HCT116 (cell line): ENCODE results near the gene SHROOM1. TPM values are rescaled to one million over a fixed set of nuclear protein-coding genes. Genes with fewer than 3 reads are reported as not detected.

Experiments used
- ATAC-seq: fragments of 200-7000 bp; cut with Tn5 transposase; 2 replicates; pipeline ENCODE4 v1.9.1; 2020; ENCODE audit warnings: mild to moderate bottlenecking, moderate library complexity
- BruUV-seq: library from RNA; stranded (reverse); fragments of 400-500 nt; replicated peaks from 2 replicates; lab custom pipeline; 2021; lab: Mats Ljungman, UMichigan
- CTCF ChIA-PET: fragments of 300-600 bp; sonication (Branson Sonifier 250); formaldehyde crosslinking; loops from one replicate; lab custom pipeline; 2021; ENCODE audit warnings: antibody characterized with exemption; lab: Charles Lee
- POLR2A ChIA-PET: fragments of 300-600, 350-600 bp; sonication (Branson Sonifier 250); formaldehyde crosslinking; loops from one replicate; lab custom pipeline; 2021; ENCODE audit warnings: antibody characterized with exemption; lab: Charles Lee
- RAD21 ChIA-PET, 2 experiments: fragments of 300-600 bp; sonication (Branson Sonifier 250); formaldehyde crosslinking; loops; one replicate each; lab custom pipeline; 2023; ENCODE audit warnings: low total read pairs in 2 of 2; ENCODE audit not compliant: uncharacterized antibody in 2 of 2, unreplicated experiment in 2 of 2, low non-redundant PET in 1 of 2; lab: Charles Lee
- DNase-seq: peaks from one replicate; pipeline ENCODE4 v3.0.0-alpha.2; 2010; ENCODE audit warnings: low read depth, low spot score
- H2AFZ ChIP-seq: fragments of 200-600 bp; shearing (Covaris generic), sonication (generic); 2 replicates; pipeline ENCODE4 v1.6.1; 2017; ENCODE audit warnings: low read depth, mixed run types, mixed read lengths, antibody characterized with exemption, low read length; ENCODE audit not compliant: poor library complexity, severe bottlenecking
- H3K27ac ChIP-seq: 2 replicates; pipeline ENCODE4 v1.5.1; 2012; ENCODE audit warnings: low read depth, low read length
- H3K27me3 ChIP-seq: fragments of 200-600 bp; sonication (generic); 2 replicates; pipeline ENCODE4 v1.6.1; 2016; ENCODE audit warnings: mixed run types, low read length, mixed read lengths; ENCODE audit not compliant: insufficient read depth
- H3K36me3 ChIP-seq, 2 experiments: fragments of 200-500 bp in 1 of 2; fragments of 200-600 bp in 1 of 2; sonication (Bioruptor generic) in 1 of 2; sonication (generic) in 1 of 2; 2 replicates each; pipeline versions ENCODE4 v1.5.1 to v1.6.1; 2014 to 2016; ENCODE audit warnings: low read length in 2 of 2, inconsistent platforms in 1 of 2, mixed read lengths in 1 of 2, mixed run types in 1 of 2; ENCODE audit not compliant: insufficient read depth in 2 of 2, control insufficient read depth in 1 of 2
- H3K4me1 ChIP-seq, 2 experiments: fragments of 200-600 bp in 1 of 2; sonication (generic) in 1 of 2; 2 replicates each; pipeline versions ENCODE4 v1.5.1 to v1.6.1; 2012 to 2017; ENCODE audit warnings: low read length in 2 of 2, inconsistent platforms in 1 of 2, mild to moderate bottlenecking in 1 of 2, mixed read lengths in 1 of 2, mixed run types in 1 of 2, moderate library complexity in 1 of 2; ENCODE audit not compliant: insufficient read depth in 2 of 2, control insufficient read depth in 1 of 2
- H3K4me2 ChIP-seq: fragments of 200-600 bp; sonication (generic); 2 replicates; pipeline ENCODE4 v1.6.1; 2017; ENCODE audit warnings: mixed run types, low read length, mixed read lengths
- H3K4me3 ChIP-seq, 2 experiments: fragments of 200-600 bp in 1 of 2; sonication (generic) in 1 of 2; replicated peaks in 1 of 2; 2 replicates each; pipeline ENCODE4 v1.5.1; 2011 to 2016; ENCODE audit warnings: low read length in 2 of 2, control low read depth in 1 of 2, low read depth in 1 of 2, mild to moderate bottlenecking in 1 of 2, mixed read lengths in 1 of 2, mixed run types in 1 of 2
- H3K79me2 ChIP-seq: fragments of 200-600 bp; sonication (generic); 2 replicates; pipeline ENCODE4 v1.6.1; 2017; ENCODE audit warnings: mild to moderate bottlenecking, mixed run types, low read length, moderate library complexity, mixed read lengths; ENCODE audit not compliant: insufficient read depth
- H3K9ac ChIP-seq: fragments of 200-600 bp; sonication (generic); 2 replicates; pipeline ENCODE4 v1.6.1; 2016; ENCODE audit warnings: low read length, mixed read lengths
- H3K9me2 ChIP-seq: fragments of 200-600 bp; sonication (generic), shearing (Covaris generic); 2 replicates; pipeline ENCODE4 v1.6.1; 2017; ENCODE audit warnings: mixed run types, mild to moderate bottlenecking, moderate library complexity; ENCODE audit not compliant: insufficient read depth
- H3K9me3 ChIP-seq, 2 experiments: fragments of 200-500 bp in 1 of 2; fragments of 200-600 bp in 1 of 2; sonication (Bioruptor generic) in 1 of 2; sonication (generic) in 1 of 2; 2 replicates each; pipeline ENCODE4 v1.6.1; 2014 to 2017; ENCODE audit warnings: low read length in 2 of 2, mixed read lengths in 2 of 2, inconsistent platforms in 1 of 2, low read depth in 1 of 2, mild to moderate bottlenecking in 1 of 2, mixed run types in 1 of 2, moderate library complexity in 1 of 2; ENCODE audit not compliant: control insufficient read depth in 1 of 2, insufficient read depth in 1 of 2
- H4K20me1 ChIP-seq: fragments of 200-600 bp; sonication (generic), shearing (Covaris generic); 2 replicates; pipeline ENCODE4 v1.6.1; 2017; ENCODE audit warnings: mixed run types, mild to moderate bottlenecking, moderate library complexity; ENCODE audit not compliant: insufficient read depth
- ELF1 ChIP-seq: IDR thresholded peaks from 2 replicates; pipeline ENCODE4 v1.6.1; 2012; ENCODE audit warnings: low read depth, borderline replicate concordance
- SRF ChIP-seq: IDR thresholded peaks from 2 replicates; pipeline ENCODE4 v1.6.1; 2012; ENCODE audit warnings: low read depth
- YY1 ChIP-seq: IDR thresholded peaks from 2 replicates; pipeline ENCODE4 v1.6.1; 2011; ENCODE audit warnings: low read length, low read depth, moderate library complexity, mild to moderate bottlenecking; ENCODE audit not compliant: insufficient replicate concordance; ENCODE audit errors: extremely low read depth
- ZFX ChIP-seq: fragments of 450-650 bp; IDR thresholded peaks from 2 replicates; pipeline ENCODE4 v1.6.1; 2017
- intact Hi-C: fragments of 100-400 bp; cut with micrococcal nuclease; formaldehyde crosslinking; loops from 2 replicates; pipeline ENCODE4 v1.10.0; 2022
- total RNA-seq: library from RNA; stranded (reverse); gene quantifications from one replicate; pipeline ENCODE4 v1.2.1, GENCODE V29; 2021; ENCODE audit not compliant: unreplicated experiment
- TF ChIP-seq, protein P1 (sequence below): IDR thresholded peaks from 2 replicates; pipeline ENCODE4 v1.6.1; 2012
- TF ChIP-seq, protein P2 (sequence below): IDR thresholded peaks from 2 replicates; pipeline ENCODE4 v1.6.1; 2011; ENCODE audit warnings: mild to moderate bottlenecking, low read length, moderate library complexity; ENCODE audit not compliant: insufficient replicate concordance; ENCODE audit errors: extremely low read depth

Gene SHROOM1
- total RNA-seq, 1 experiment from 2014 or later: 9.5 TPM

DNA sequence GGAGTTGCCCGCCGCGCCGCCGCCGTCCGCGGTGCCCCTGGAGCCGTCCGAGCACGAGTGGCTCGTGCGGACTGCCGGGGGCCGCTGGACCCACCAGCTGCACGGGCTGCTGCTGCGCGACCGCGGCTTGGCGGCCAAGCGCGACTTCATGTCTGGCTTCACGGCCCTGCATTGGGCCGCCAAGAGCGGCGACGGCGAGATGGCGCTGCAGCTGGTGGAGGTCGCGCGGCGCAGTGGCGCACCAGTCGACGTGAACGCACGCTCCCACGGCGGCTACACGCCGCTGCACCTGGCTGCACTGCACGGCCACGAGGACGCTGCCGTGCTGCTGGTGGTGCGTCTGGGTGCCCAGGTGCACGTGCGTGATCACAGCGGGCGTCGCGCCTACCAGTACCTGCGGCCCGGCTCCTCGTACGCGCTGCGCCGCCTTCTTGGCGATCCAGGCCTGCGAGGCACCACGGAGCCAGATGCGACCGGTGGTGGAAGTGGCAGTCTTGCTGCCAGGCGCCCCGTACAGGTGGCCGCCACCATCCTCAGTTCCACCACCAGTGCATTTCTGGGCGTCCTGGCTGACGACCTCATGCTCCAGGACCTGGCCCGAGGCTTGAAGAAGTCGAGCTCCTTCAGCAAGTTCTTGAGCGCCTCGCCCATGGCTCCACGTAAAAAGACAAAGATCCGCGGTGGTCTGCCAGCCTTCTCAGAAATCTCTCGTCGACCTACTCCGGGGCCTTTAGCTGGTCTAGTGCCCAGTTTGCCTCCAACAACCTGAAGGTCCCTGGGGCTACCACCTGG lies 15.7 kb downstream of the SHROOM1 start:
- intact Hi-C loops: no loop called here
- TF ChIP-seq, protein P1, sequence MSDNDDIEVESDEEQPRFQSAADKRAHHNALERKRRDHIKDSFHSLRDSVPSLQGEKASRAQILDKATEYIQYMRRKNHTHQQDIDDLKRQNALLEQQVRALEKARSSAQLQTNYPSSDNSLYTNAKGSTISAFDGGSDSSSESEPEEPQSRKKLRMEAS: no peak
- TF ChIP-seq SRF: no peak
- no peak for TF ChIP-seq ZFX
- TF ChIP-seq ELF1: no peak
- TF ChIP-seq, protein P2, sequence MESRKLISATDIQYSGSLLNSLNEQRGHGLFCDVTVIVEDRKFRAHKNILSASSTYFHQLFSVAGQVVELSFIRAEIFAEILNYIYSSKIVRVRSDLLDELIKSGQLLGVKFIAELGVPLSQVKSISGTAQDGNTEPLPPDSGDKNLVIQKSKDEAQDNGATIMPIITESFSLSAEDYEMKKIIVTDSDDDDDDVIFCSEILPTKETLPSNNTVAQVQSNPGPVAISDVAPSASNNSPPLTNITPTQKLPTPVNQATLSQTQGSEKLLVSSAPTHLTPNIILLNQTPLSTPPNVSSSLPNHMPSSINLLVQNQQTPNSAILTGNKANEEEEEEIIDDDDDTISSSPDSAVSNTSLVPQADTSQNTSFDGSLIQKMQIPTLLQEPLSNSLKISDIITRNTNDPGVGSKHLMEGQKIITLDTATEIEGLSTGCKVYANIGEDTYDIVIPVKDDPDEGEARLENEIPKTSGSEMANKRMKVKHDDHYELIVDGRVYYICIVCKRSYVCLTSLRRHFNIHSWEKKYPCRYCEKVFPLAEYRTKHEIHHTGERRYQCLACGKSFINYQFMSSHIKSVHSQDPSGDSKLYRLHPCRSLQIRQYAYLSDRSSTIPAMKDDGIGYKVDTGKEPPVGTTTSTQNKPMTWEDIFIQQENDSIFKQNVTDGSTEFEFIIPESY: no peak
- no peak for TF ChIP-seq YY1
- Histone ChIP-seq H4K20me1 (no peaks in the 10 kb centered on the region), H3K4me3 (no peak overlapping the region), H3K4me2 (no peak overlapping the region), H3K9me2 (no peaks in the 10 kb centered on the region), H3K27me3 (no peaks in the 10 kb centered on the region), H3K9ac (no peak overlapping the region), H3K36me3 (no peaks in the 10 kb centered on the region), H2AFZ (no peak overlapping the region), H3K4me1 (peaks cover 0 to 8% of the 10 kb centered on the region in 2 experiments; a peak in 3 of 4 replicates), H3K9me3 (no peaks in the 10 kb centered on the region), H3K27ac (no peak overlapping the region), H3K79me2 (no peaks in the 10 kb centered on the region)
- ChIA-PET RAD21 (no interaction called here), CTCF (interaction anchor here (1.0 to 1.5 kb wide), 3 partner anchors 8 to 288 kb away, joined by 3 to 6 read pairs (median 4); no protein-coding TSS in a partner anchor), POLR2A (interaction anchor here (0.6 kb wide), 1 partner anchor 17 kb away, joined by 3 read pairs; no protein-coding TSS in a partner anchor)
- DNase-seq: no peak
- no peak for ATAC-seq
- BruUV-seq: no TSS peak
